ENCODE results near the gene KRT20.
"Not testable (repeated sequence)": the region's sequence is repeated elsewhere in the genome, so short reads cannot be mapped to it uniquely, and the experiment has no call there.

Gene KRT20

DNA sequence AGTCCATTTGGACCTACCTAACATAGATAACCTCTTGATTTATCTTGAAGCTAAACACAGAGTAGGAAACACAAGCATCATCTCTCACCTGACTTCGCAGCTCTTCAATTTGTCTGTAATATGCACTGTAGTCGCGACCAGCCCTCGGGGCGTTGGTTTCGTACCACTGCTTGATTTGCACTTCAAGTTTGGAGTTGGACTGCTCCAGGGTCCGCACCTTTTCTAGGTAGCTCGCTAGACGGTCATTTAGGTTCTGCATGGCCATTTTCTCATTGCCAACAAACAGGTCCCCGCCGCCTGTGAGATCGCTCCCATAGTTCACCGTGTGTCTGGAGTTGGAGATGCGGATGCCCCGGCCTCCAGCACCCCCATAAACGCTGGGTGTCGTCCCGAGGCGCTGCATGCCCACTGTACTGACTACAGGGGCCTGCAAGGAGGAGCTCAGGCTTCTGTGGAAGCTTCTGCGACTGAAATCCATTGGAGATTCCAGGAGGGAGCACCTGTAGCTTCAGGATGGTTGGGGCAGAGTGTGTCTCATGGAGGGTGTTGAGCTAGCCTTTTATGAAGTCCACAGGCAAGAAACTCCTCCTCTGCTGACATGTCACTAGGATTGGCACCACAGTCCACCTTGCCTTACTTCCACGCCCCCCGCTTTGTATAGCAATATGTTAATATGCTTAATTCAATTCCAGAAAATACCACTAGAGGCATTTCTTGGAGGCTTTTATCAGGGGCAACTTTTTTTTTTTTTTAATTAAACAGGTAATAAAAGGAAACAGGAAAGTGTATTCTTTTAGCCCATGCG is at the start of gene KRT20:
TSS of gene KRT20 (minus strand) at position 535 of the 805 bp plus-strand sequence. CDS start at position 478, 57 bp downstream.
- DNase-seq: no peak

GRCh38 chr17:40932608-40933007 is 47.6 kb upstream of the KRT20 start:
- no peak for DNase-seq

GRCh38 chr17:40931311-40931710 is 46.3 kb upstream of the KRT20 start:
- DNase-seq: no peak

- DNase-seq: no peak
Measured at GRCh38 chr17:40926341-40926740, 41.3 kb upstream of the KRT20 start.

GRCh38 chr17:40922239-40922638 is 37.2 kb upstream of the KRT20 start:
- DNase-seq: no peak

- no peak for DNase-seq
Measured at GRCh38 chr17:40921026-40921425, 36.0 kb upstream of the KRT20 start.

DNA sequence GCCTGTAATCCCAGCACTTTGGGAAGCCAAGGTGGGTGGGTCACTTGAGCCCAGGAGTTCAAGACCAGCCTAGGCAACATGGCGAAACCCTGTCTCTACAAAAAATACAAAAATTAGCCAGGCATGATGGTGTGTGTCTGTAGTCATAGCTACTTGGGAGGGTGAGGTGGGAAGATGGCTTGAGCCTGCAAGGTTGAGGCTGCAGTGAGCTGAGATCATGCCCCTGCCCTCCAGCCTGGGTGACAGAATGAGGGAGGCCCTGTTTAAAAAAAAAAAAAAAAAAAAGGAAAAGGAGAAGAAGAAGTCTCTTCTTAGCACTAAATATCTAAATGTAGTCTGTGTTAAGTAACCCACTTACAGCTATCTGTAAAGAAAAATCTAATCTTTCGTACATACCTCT is 32.1 kb upstream of the KRT20 start:
- not testable (repeated sequence) for DNase-seq

DNA sequence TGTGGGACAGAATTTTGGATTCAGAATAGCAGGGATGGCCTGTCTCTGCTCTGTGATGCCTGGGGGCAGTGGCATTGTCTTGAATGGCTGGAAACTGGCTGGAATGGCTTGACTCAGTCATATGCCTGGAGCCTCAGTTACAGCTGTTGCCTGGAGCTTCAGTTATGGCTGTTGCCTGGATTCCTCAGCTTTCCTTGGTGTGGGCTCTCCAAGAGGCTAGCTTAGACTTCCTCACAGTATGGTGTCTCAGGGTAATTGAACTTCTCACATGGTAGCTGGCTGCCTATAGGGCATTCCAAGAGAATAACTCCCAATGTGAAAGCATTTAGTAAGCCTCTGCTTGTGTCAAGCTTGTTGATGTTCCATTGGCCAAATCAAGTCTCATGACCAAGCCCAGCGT is 31.3 kb upstream of the KRT20 start:
- no peak for DNase-seq

GRCh38 chr17:40915721-40916256 is 30.7 kb upstream of the KRT20 start:
- DNase-seq: no peak

- no peak for DNase-seq
Measured at GRCh38 chr17:40915199-40915661, 30.2 kb upstream of the KRT20 start.

DNA sequence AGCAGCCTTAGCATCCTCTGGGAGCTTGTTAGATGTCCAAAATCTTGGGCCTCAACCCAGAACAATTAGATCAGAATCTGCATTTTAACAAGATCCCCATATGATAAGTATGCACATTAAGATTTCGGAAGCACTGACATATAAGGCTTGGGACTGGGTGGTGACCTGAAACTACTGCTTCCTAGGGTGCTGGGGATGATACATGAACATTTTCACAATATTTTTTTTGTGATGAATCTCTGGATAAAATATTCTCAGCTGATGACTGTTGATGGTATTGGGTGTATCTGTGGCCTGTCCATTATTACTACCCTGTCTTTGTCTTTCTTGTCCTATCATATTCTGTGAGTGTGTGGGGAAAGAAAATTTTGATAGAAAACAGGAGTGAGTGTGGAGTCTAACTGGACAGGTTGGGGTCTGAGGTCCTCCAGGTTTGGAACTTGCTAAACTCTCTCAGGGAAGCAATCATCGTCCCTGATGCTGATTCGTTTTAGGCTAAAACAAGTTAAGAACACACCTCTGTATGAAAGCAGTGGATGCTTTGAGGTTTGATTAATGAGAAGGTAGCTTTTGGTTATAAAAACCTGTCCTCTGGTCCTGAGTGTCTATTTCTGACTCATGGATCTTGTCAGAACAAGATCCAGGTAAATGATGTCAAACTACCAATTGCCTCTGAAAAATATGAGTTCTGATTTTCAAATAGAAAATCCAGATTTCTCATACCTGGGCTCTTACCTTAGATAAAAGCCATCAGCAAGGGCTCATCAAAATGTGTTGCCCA is 29.2 kb upstream of the KRT20 start:
- DNase-seq: no peak

- no peak for DNase-seq
Measured at GRCh38 chr17:40912486-40913210, 27.6 kb upstream of the KRT20 start.

DNA sequence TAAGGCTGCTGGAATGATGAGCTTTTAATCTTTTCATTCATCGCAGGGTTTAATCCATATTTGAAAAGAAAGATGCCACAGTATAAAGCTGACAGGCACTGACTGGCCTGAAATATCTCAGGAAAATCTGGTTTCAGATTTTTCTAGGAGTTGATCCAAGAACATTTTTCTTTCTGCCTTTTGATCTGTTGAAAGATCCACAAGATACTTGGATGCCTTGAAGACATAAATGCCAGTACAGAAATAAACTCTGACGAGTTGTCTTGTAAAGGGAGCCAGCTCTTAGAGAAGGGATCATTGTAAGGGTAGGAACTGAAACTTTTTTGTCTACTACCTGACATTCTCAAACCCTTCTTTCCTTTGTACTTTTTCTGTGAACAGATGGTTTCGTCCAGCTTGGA is 25.4 kb upstream of the KRT20 start:
- no peak for DNase-seq

GRCh38 chr17:40909755-40910154 is 24.7 kb upstream of the KRT20 start:
- DNase-seq: no peak

- DNase-seq: peak; percentile 84
Measured at GRCh38 chr17:40909351-40909750, 24.3 kb upstream of the KRT20 start.

- DNase-seq: no peak
Measured at GRCh38 chr17:40906613-40907012, 21.6 kb upstream of the KRT20 start.

DNA sequence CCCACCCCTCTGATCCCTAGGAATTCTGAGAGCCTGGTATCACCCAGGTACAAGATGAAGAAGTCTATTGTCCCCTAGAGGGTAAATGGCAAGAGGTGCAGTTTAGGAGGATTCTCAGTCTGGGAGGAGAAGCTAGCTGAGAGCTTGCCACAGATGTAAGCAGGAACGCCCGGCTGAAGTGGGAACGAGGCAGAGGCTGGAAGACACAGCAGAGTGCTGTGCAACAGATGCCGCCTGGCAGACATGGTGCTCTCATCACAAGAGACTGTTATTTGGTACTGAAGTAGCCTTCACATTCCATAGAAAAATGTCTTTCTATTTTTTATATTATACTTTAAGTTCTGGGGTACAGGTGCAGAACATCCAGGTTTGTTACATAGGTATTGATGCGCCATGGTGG is 20.3 kb upstream of the KRT20 start:
- no peak for DNase-seq

DNA sequence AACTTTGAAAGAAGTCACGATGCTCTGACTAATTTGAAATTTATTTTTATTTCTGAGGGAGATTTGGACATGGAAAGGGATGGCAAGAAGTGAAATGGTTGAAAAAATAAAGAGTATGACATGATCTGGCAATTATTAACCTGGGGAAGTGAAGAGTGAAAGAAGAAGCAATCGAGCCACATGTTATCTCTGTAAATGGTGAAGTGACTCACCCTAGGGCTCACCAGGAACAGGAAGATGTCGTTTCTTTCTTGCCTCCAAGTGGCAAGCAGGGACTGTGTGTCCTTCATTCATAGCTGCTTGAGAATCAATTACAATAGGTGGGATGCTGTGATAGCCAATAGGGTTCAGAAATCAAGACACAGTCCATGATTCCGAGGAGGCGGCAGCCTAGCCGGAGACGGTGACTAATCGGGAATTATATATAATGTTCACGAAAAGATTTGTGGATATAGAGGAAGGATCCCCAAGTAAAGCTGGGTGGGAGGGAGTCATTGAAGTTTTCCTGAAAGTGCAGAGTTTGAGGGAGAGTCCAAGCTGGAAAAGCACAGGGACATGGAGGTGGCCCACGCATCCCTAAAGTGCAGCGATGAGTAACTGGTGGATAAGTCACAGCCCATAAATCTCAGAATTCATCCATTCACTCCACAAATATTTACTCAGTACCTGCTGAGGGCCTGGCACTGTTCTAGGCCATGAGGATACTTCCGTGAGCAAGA is 18.2 kb upstream of the KRT20 start:
- DNase-seq: peak; percentile 29

DNA sequence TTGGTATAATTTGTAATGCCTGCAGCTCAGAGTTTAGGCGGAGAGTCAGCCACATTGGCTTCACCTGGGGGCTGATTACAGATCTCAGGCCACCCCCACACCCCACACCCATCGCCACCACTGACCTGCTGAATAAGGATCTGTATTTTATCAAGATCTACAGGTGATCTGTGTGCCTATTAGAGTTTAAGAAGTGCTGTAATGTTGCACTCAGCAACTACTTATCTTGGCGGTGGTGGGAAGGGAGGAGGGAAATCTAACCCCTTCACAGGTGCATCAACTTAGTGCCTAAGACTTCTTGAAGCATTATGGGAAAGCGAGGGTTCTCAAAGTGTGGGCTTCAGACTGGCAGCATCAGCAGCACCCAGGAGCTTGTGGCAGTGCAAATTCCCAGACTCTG is 17.5 kb upstream of the KRT20 start:
- no peak for DNase-seq

DNA sequence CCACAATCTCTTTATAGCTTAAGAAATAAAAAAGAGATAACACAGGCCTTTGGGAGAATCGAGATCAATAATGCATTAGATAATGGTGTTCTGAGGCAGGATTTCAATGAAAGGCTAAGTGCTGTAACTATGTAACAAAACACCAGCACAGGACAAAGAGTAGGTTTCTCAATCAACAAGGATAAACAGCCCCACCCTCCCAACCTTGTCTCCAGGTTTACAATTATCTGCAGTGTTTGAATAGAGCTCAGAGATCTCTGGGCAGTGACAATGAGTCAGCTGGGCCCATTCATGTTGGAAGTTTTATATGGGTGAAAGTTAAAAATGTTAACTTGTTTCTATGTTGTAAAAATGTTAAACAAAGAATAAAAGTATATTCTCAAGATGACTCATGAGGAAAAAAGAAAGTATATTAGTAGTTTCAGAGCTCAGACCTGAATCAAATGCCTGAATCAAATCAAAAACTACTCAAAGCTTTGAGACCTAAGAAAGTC is 17.0 kb upstream of the KRT20 start:
- peak; percentile 63 for DNase-seq

- DNase-seq: no peak
Measured at GRCh38 chr17:40900809-40901356, 15.8 kb upstream of the KRT20 start.

- no peak for DNase-seq
Measured at GRCh38 chr17:40896916-40897455, 11.9 kb upstream of the KRT20 start.
